ENCODE measurements around the gene NCBP1. TPM values are rescaled to one million over a fixed set of nuclear protein-coding genes. Genes with fewer than 3 reads are reported as not detected.

The NCBP1 gene
- total and polyA plus RNA-seq, 4 donors = 36.3 to 48.2 (median 44.3) TPM

GRCh38 chr9:97721396-97721795 lies 87.8 kb downstream of the NCBP1 start:
- peaks cover 6% of the 10 kb centered on the region for H3K27me3 ChIP-seq (ENCODE audit: control insufficient read depth, insufficient read depth, low read length)
- no peak overlapping the region for H3K27ac ChIP-seq (ENCODE audit: low read depth, low read length)
- no peak for DNase-seq (ENCODE audit: low read depth in 4 of 6, low spot score in 6 of 6)
- H3K4me3 ChIP-seq (ENCODE audit: low read depth, low read length) = no peak overlapping the region
- WGBS (ENCODE audit: insufficient coverage) = 66% methylated on average over 2 of the region's 2 CpGs
- H3K36me3 ChIP-seq (ENCODE audit: control insufficient read depth, insufficient read depth, low read length) = no peaks in the 10 kb centered on the region
- H3K4me1 ChIP-seq (ENCODE audit: control insufficient read depth, insufficient read depth, low read length) = no peaks in the 10 kb centered on the region
- no peaks in the 10 kb centered on the region for H3K9me3 ChIP-seq (ENCODE audit: control insufficient read depth, insufficient read depth, low read length)

GRCh38 chr9:97722331-97722730 lies 88.7 kb downstream of the NCBP1 start:
- no peak overlapping the region for H3K27ac ChIP-seq (ENCODE audit: low read depth, low read length)
- H3K4me3 ChIP-seq (ENCODE audit: low read depth, low read length) = no peak overlapping the region
- H3K4me1 ChIP-seq (ENCODE audit: control insufficient read depth, insufficient read depth, low read length) = no peaks in the 10 kb centered on the region
- H3K36me3 ChIP-seq (ENCODE audit: control insufficient read depth, insufficient read depth, low read length) = no peaks in the 10 kb centered on the region
- no peaks in the 10 kb centered on the region for H3K9me3 ChIP-seq (ENCODE audit: control insufficient read depth, insufficient read depth, low read length)
- peaks cover 6% of the 10 kb centered on the region for H3K27me3 ChIP-seq (ENCODE audit: control insufficient read depth, insufficient read depth, low read length)
- 25% methylated on average over 1 of the region's 2 CpGs for WGBS (ENCODE audit: insufficient coverage)
- no peak for DNase-seq (ENCODE audit: low read depth in 4 of 6, low spot score in 6 of 6)

Other genes with a start within 250 kb of the NCBP1 start
- gene TDRD7, start 221.7 kb upstream of the NCBP1 start, total RNA-seq = 10 to 100 TPM; 12.1 to 20.6 TPM
- 10 to 100 TPM; 13.0 to 17.2 TPM for gene TDRD7, start 221.7 kb upstream of the NCBP1 start, polyA plus RNA-seq (ENCODE audit: insufficient read length in 2 of 2)
- gene TMOD1, start 132.2 kb upstream of the NCBP1 start, total RNA-seq = 10 to 100 TPM; 27.3 to 34.0 TPM
- 100 to 1,000 TPM in 1 of 2 donors, 10 to 100 TPM in 1; 80.8 to 104 TPM for gene TMOD1, start 132.2 kb upstream of the NCBP1 start, polyA plus RNA-seq (ENCODE audit: insufficient read length in 2 of 2)
- 10 to 100 TPM; 24.5 to 28.7 TPM for gene TSTD2, start 453 bp upstream of the NCBP1 start, total RNA-seq
- 10 to 100 TPM; 30.7 to 32.3 TPM for gene TSTD2, start 453 bp upstream of the NCBP1 start, polyA plus RNA-seq (ENCODE audit: insufficient read length in 2 of 2)
- gene XPA, start 63.5 kb downstream of the NCBP1 start, total RNA-seq = 10 to 100 TPM; 19.2 to 28.8 TPM
- gene XPA, start 63.5 kb downstream of the NCBP1 start, polyA plus RNA-seq (ENCODE audit: insufficient read length in 2 of 2) = 10 to 100 TPM; 30.5 to 40.0 TPM
- not detected for gene FOXE1, start 219.4 kb downstream of the NCBP1 start, total RNA-seq
- not detected for gene FOXE1, start 219.4 kb downstream of the NCBP1 start, polyA plus RNA-seq (ENCODE audit: insufficient read length in 2 of 2)